Lower leg skin (tissue), 3 donors: ENCODE measurements around the gene SERINC2.

Source experiments
- POLR2A ChIP-seq, 2 donors: fragments of 450-650 bp; IDR thresholded peaks; one replicate each; pipeline ENCODE4 v1.6.1; 2016 to 2017; ENCODE audit warnings: antibody characterized with exemption in 2 of 2, mild to moderate bottlenecking in 1 of 2, moderate library complexity in 1 of 2
- TF ChIP-seq, protein P1 (sequence below), 3 donors: fragments of 450-650 bp; IDR thresholded peaks; one replicate each; pipeline ENCODE4 v1.5.1; 2016; ENCODE audit warnings: antibody characterized with exemption in 3 of 3, mild to moderate bottlenecking in 3 of 3, moderate library complexity in 2 of 3

DNA sequence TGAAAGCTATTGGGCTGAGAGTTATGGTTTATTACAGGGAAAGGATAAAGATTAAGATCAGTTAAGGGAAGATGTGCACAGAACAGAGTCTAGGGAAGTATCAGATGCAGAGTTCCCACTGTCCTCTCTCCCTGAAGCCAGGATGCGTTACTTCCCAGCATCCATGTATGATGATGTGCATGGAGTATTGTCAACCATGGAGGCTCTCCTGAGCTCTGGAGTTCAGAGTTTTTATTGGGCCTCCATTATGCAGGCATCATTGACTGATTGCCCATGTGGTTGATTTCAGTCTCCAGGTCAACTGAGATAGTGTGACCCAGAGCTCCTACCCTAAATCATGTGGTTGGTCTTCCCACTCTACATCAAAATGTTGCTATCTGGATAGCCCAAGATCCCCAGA is 30.7 kb downstream of the SERINC2 start:
- TF ChIP-seq, protein P1, sequence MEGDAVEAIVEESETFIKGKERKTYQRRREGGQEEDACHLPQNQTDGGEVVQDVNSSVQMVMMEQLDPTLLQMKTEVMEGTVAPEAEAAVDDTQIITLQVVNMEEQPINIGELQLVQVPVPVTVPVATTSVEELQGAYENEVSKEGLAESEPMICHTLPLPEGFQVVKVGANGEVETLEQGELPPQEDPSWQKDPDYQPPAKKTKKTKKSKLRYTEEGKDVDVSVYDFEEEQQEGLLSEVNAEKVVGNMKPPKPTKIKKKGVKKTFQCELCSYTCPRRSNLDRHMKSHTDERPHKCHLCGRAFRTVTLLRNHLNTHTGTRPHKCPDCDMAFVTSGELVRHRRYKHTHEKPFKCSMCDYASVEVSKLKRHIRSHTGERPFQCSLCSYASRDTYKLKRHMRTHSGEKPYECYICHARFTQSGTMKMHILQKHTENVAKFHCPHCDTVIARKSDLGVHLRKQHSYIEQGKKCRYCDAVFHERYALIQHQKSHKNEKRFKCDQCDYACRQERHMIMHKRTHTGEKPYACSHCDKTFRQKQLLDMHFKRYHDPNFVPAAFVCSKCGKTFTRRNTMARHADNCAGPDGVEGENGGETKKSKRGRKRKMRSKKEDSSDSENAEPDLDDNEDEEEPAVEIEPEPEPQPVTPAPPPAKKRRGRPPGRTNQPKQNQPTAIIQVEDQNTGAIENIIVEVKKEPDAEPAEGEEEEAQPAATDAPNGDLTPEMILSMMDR (IDR thresholded peaks at IDR 0.05), result no peak
- TF ChIP-seq POLR2A (IDR thresholded peaks at IDR 0.05), result no peak
